Vagina (tissue), 2 donors: Measurements from ENCODE around the gene C2orf42.
"Not testable (repeated sequence)": the region's sequence is repeated elsewhere in the genome, so short reads cannot be mapped to it uniquely, and the experiment has no call there.

ENCODE experiments used
- CTCF ChIP-seq, 3 experiments: fragments of 450-650 bp in 2 of 3; fragments of 200-600 bp in 1 of 3; sonication (generic) in 1 of 3; IDR thresholded peaks; one replicate each; pipeline ENCODE4 v1.5.1; 2017 to 2019; ENCODE audit warnings: antibody characterized with exemption in 3 of 3, mild to moderate bottlenecking in 2 of 3, moderate library complexity in 2 of 3
- POLR2A ChIP-seq, 2 donors: fragments of 450-650 bp; IDR thresholded peaks; one replicate each; pipeline ENCODE4 v1.6.1; 2017; ENCODE audit warnings: antibody characterized with exemption in 2 of 2, mild to moderate bottlenecking in 2 of 2, moderate library complexity in 2 of 2
- POLR2AphosphoS5 ChIP-seq, 2 donors: sonication (generic); formaldehyde crosslinking; IDR thresholded peaks; one replicate each; pipeline ENCODE4 v1.9.0; 2017; ENCODE audit warnings: antibody characterized with exemption in 2 of 2, mild to moderate bottlenecking in 2 of 2, low read depth in 1 of 2; ENCODE audit not compliant: insufficient read depth in 1 of 2

- not testable (repeated sequence) for TF ChIP-seq CTCF (IDR thresholded peaks at IDR 0.05); POLR2AphosphoS5 (IDR thresholded peaks at IDR 0.05; ENCODE audit: insufficient read depth in 1 of 2, low read depth in 1 of 2); POLR2A (IDR thresholded peaks at IDR 0.05)
Observed at GRCh38 chr2:70110397-70110796, 80.4 kb downstream of the C2orf42 start.
